ENCODE results near the gene ABCD2. TPM values are rescaled to one million over a fixed set of nuclear protein-coding genes. Genes with fewer than 3 reads are reported as not detected.

Gene ABCD2
- total and polyA plus RNA-seq, 11 donors, result 0.39 to 8.6 (median 6.5) TPM

DNA sequence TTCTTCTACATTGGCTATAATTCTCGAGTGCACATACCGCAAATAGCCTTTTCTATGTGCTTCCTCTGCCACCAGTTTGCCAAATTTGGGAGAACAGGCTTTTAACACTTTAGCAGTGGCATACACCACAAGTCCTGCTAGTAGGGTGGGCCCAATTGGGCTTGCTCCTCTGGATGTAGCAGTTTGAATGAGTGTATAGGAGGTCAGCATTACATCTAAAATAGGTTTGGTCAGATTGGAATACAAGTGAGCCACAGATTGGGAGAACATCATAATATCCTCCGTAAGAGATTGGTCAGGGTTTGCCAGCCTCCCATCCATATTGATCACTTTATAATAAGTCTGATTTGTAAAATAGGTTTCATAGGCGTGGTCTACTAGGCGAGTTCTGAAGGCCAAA, 902 bp downstream of the ABCD2 start:
- no peak for TF ChIP-seq POLR2A (IDR thresholded peaks at IDR 0.05)
- TF ChIP-seq, protein P1, sequence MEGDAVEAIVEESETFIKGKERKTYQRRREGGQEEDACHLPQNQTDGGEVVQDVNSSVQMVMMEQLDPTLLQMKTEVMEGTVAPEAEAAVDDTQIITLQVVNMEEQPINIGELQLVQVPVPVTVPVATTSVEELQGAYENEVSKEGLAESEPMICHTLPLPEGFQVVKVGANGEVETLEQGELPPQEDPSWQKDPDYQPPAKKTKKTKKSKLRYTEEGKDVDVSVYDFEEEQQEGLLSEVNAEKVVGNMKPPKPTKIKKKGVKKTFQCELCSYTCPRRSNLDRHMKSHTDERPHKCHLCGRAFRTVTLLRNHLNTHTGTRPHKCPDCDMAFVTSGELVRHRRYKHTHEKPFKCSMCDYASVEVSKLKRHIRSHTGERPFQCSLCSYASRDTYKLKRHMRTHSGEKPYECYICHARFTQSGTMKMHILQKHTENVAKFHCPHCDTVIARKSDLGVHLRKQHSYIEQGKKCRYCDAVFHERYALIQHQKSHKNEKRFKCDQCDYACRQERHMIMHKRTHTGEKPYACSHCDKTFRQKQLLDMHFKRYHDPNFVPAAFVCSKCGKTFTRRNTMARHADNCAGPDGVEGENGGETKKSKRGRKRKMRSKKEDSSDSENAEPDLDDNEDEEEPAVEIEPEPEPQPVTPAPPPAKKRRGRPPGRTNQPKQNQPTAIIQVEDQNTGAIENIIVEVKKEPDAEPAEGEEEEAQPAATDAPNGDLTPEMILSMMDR (IDR thresholded peaks at IDR 0.05), result no peak
- 62 to 79% (median 63%) methylated on average over 5 of the region's 5 CpGs for WGBS, 4 donors
- H3K9me3 ChIP-seq, result no peaks in the 10 kb centered on the region
- peak overlapping the region in 11 of 12 donors; percentile 57 to 88 (median 81) for H3K27ac ChIP-seq
- peaks cover 0 to 16% (median 0%) of the 10 kb centered on the region in 12 donors for H3K4me1 ChIP-seq
- ATAC-seq, result no peak
- intact Hi-C loops (cut with DNase I), result loop anchor here in 4 of 10 donors (5.0 to 10.0 kb wide), 3 partner anchors 174 to 486 kb away; partner anchors contain the start of genes KIF21A (in 4 of the 4) and SLC2A13 (in 1 of the 4)
- peak overlapping the region in 11 of 12 donors; percentile 38 to 74 (median 61) for H3K4me3 ChIP-seq
- H3K27me3 ChIP-seq, result no peaks in the 10 kb centered on the region
- no peak for DNase-seq
- H3K36me3 ChIP-seq, result no peaks in the 10 kb centered on the region

DNA sequence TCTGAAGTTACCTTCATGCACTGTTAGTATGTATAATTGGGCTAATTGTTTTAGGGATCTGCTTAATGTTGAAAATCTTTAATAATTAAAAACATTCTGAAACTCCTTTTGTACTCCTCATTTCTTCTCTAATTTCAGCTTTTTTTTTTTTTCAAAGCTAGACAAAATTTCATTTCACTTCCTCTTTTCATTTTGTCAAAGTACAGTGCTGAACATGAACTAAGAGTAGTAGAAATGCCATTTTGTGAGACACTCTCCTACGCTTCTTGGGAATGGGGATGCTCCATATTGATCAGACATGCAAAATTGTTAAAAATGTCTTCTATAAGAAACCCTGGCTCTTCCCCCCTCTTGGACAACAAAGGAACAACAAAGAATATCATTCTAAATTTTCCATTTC, 1.7 kb downstream of the ABCD2 start:
- ATAC-seq (no peak), DNase-seq (no peak)
- intact Hi-C loops (cut with DNase I), result loop anchor here in 4 of 10 donors (5.0 to 10.0 kb wide), 3 partner anchors 173 to 487 kb away; partner anchors contain the start of genes KIF21A (in 4 of the 4) and SLC2A13 (in 1 of the 4)
- H3K9me3 ChIP-seq, result no peaks in the 10 kb centered on the region
- peak overlapping the region in 11 of 12 donors; percentile 38 to 74 (median 61) for H3K4me3 ChIP-seq
- peaks cover 0 to 16% (median 0%) of the 10 kb centered on the region in 12 donors for H3K4me1 ChIP-seq
- no peak for TF ChIP-seq POLR2A (IDR thresholded peaks at IDR 0.05)
- TF ChIP-seq, protein P1 (IDR thresholded peaks at IDR 0.05), result no peak
- WGBS, 4 donors, result 67 to 89% (median 75%) methylated on average over 1 of the region's 1 CpG
- H3K27ac ChIP-seq, result peak overlapping the region in 8 of 12 donors; percentile 19 to 88 (median 77)
- no peaks in the 10 kb centered on the region for H3K36me3 ChIP-seq
- H3K27me3 ChIP-seq, result no peaks in the 10 kb centered on the region

DNA sequence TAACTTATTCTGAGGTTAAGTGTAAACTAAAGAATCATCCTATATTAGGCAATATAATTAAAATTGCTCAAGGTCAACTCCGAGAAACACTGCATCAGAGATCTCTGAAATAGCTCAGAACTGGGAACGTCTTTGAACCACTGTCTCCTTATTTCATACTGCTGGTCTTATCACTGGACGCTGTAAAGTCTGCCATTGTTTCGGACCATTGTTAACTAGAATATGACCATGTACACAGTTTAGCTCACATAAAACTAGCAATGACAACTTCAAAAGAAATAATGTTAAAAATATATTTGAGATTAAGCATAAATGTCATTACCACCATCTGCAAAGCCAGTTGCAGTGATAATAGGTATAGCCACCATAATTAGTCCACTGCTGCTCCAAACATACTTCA, 2.9 kb downstream of the ABCD2 start:
- no peak for ATAC-seq
- peak overlapping the region in 10 of 12 donors; percentile 6 to 60 (median 31) for H3K27ac ChIP-seq
- H3K9me3 ChIP-seq, result no peaks in the 10 kb centered on the region
- intact Hi-C loops (cut with DNase I), result loop anchor here in 4 of 10 donors (5.0 to 10.0 kb wide), 3 partner anchors 172 to 488 kb away; partner anchors contain the start of genes KIF21A (in 4 of the 4) and SLC2A13 (in 1 of the 4)
- no peaks in the 10 kb centered on the region for H3K27me3 ChIP-seq
- no peaks in the 10 kb centered on the region for H3K36me3 ChIP-seq
- H3K4me3 ChIP-seq, result peak overlapping the region in 11 of 12 donors; percentile 12 to 74 (median 59)
- TF ChIP-seq POLR2A (IDR thresholded peaks at IDR 0.05), result no peak
- TF ChIP-seq, protein P1 (IDR thresholded peaks at IDR 0.05), result no peak
- peaks cover 0 to 16% (median 3%) of the 10 kb centered on the region in 12 donors for H3K4me1 ChIP-seq
- WGBS, 4 donors, result 62 to 84% (median 70%) methylated on average over 4 of the region's 4 CpGs
- no peak for DNase-seq

DNA sequence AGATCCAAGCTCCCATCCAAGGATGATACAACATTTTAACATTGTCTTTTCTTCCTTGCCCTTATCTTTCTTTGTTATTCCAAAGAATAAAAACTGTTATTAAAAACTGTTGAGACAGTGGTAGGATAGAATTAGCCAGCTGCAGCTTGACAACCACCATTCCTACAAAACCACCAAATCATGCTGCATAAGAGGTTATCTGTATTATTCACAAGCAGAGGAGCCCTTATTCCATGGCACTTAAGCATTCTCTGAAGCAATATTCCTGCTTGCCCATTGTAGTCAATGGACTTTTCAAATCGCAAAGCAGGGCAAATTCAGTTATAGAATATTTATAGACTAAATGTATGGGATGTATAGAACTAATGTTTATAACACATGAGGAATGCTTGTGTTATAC, 3.4 kb downstream of the ABCD2 start:
- intact Hi-C loops (cut with DNase I), result loop anchor here in 4 of 10 donors (5.0 to 10.0 kb wide), 3 partner anchors 171 to 489 kb away; partner anchors contain the start of genes KIF21A (in 4 of the 4) and SLC2A13 (in 1 of the 4)
- Histone ChIP-seq H3K36me3 (no peaks in the 10 kb centered on the region), H3K9me3 (no peaks in the 10 kb centered on the region), H3K4me3 (peak overlapping the region in 11 of 12 donors; percentile 12 to 74 (median 59)), H3K4me1 (peaks cover 0 to 16% (median 3%) of the 10 kb centered on the region in 12 donors), H3K27ac (peak overlapping the region in 10 of 12 donors; percentile 6 to 60 (median 31)), H3K27me3 (no peaks in the 10 kb centered on the region)
- ATAC-seq (no peak), DNase-seq (no peak)
- 71 to 96% (median 87%) methylated on average over 1 of the region's 1 CpG for WGBS, 4 donors
- TF ChIP-seq, protein P1 (IDR thresholded peaks at IDR 0.05), result no peak
- TF ChIP-seq POLR2A (IDR thresholded peaks at IDR 0.05), result no peak
